Neural cell (in vitro differentiated cells): Measurements from ENCODE around the gene COL25A1. TPM values are rescaled to one million over a fixed set of nuclear protein-coding genes. Genes with fewer than 3 reads are reported as not detected.
A peak's percentile ranks its signal among the peaks of the same experiment; 100 is the strongest.

Experiments used
- H2AFZ ChIP-seq: fragments of 200-600, 300-800 bp; sonication (generic), shearing (Covaris generic); 2 replicates; pipeline ENCODE4 v1.6.0; 2014; ENCODE audit warnings: low read depth, mild to moderate bottlenecking, antibody characterized with exemption, low read length, moderate library complexity
- H3F3A ChIP-seq: fragments of 200-600 bp; shearing (Covaris generic); 2 replicates; pipeline ENCODE4 v1.6.1; 2016; ENCODE audit warnings: mild to moderate bottlenecking, moderate library complexity, mixed read lengths, antibody characterized with exemption, low read length; ENCODE audit not compliant: insufficient read depth, poor library complexity, severe bottlenecking
- H3K27ac ChIP-seq: fragments of 200-600, 300-800 bp; sonication (generic), shearing (Covaris generic); 2 replicates; pipeline ENCODE4 v1.5.1; 2014; ENCODE audit warnings: mild to moderate bottlenecking, low read length, moderate library complexity
- H3K27me3 ChIP-seq: fragments of 300-800, 200-600 bp; sonication (generic), shearing (Covaris generic); 2 replicates; pipeline ENCODE4 v1.6.0; 2014; ENCODE audit warnings: mild to moderate bottlenecking, low read depth, low read length, moderate library complexity; ENCODE audit not compliant: insufficient read depth
- H3K36me3 ChIP-seq: fragments of 300-800, 200-600 bp; sonication (generic), shearing (Covaris generic); 2 replicates; pipeline ENCODE4 v1.5.1; 2014; ENCODE audit warnings: mild to moderate bottlenecking, antibody characterized with exemption, low read length, moderate library complexity; ENCODE audit not compliant: insufficient read depth
- H3K4me2 ChIP-seq: fragments of 300-800, 200-600 bp; sonication (generic), shearing (Covaris generic); 2 replicates; pipeline ENCODE4 v1.6.0; 2014; ENCODE audit warnings: mild to moderate bottlenecking, low read length
- H3K4me3 ChIP-seq: fragments of 300-800, 200-600 bp; sonication (generic), shearing (Covaris generic); 2 replicates; pipeline ENCODE4 v1.5.1; 2014; ENCODE audit warnings: mild to moderate bottlenecking, low read length, moderate library complexity
- H3K79me2 ChIP-seq: fragments of 200-600 bp; shearing (Covaris generic); replicated peaks from 2 replicates; pipeline ENCODE4 v1.6.0; 2014; ENCODE audit warnings: mild to moderate bottlenecking, low read length, moderate library complexity; ENCODE audit not compliant: insufficient read depth
- H3K9ac ChIP-seq: fragments of 300-800, 200-600 bp; sonication (generic), shearing (Covaris generic); 2 replicates; pipeline ENCODE4 v1.6.1; 2016; ENCODE audit warnings: mild to moderate bottlenecking, low read length, mixed read lengths
- H3K9me2 ChIP-seq: fragments of 200-600 bp; shearing (Covaris generic); 2 replicates; pipeline ENCODE4 v1.6.1; 2016; ENCODE audit warnings: mild to moderate bottlenecking, low read length, mixed read lengths; ENCODE audit not compliant: insufficient read depth
- H3K9me3 ChIP-seq: fragments of 200-600, 300-800 bp; sonication (generic), shearing (Covaris generic); 2 replicates; pipeline ENCODE4 v1.6.1; 2016; ENCODE audit warnings: mild to moderate bottlenecking, mixed run types, low read length, moderate library complexity, mixed read lengths
- H4K20me1 ChIP-seq: fragments of 200-600 bp; shearing (Covaris generic); 2 replicates; pipeline ENCODE4 v1.6.1; 2016; ENCODE audit warnings: mild to moderate bottlenecking, mixed run types; ENCODE audit not compliant: insufficient read depth
- CTCF ChIP-seq: fragments of 450-650 bp; IDR thresholded peaks from 2 replicates; pipeline ENCODE4 v1.5.1; 2014; ENCODE audit warnings: antibody characterized with exemption, mild to moderate bottlenecking, moderate library complexity; ENCODE audit not compliant: poor library complexity, severe bottlenecking
- EP300 ChIP-seq: fragments of 450-650 bp; conservative IDR thresholded peaks from 2 replicates; pipeline ENCODE4 v1.6.1; 2014; ENCODE audit warnings: antibody characterized with exemption, mild to moderate bottlenecking, moderate library complexity; ENCODE audit not compliant: poor library complexity, severe bottlenecking
- EZH2 ChIP-seq: fragments of 200-600, 300-800 bp; shearing (Covaris generic), sonication (generic); IDR thresholded peaks from 2 replicates; pipeline ENCODE4 v1.6.1; 2014; ENCODE audit warnings: antibody characterized with exemption, low read length, borderline replicate concordance, mild to moderate bottlenecking; ENCODE audit not compliant: insufficient read depth, poor library complexity, severe bottlenecking
- MXI1 ChIP-seq: fragments of 450-650 bp; conservative IDR thresholded peaks from 2 replicates; pipeline ENCODE4 v1.6.1; 2014; ENCODE audit warnings: antibody characterized with exemption, mild to moderate bottlenecking; ENCODE audit not compliant: poor library complexity, severe bottlenecking
- POLR2AphosphoS5 ChIP-seq: IDR thresholded peaks from 2 replicates; pipeline ENCODE4 v1.6.1; 2012
- RAD21 ChIP-seq: fragments of 450-650 bp; conservative IDR thresholded peaks from 2 replicates; pipeline ENCODE4 v1.6.1; 2014; ENCODE audit warnings: antibody characterized with exemption, mild to moderate bottlenecking, moderate library complexity
- REST ChIP-seq: IDR thresholded peaks from 2 replicates; pipeline ENCODE4 v1.6.1; 2012; ENCODE audit warnings: borderline replicate concordance
- SMC3 ChIP-seq: fragments of 450-650 bp; conservative IDR thresholded peaks from 2 replicates; pipeline ENCODE4 v1.6.1; 2014; ENCODE audit warnings: antibody characterized with exemption, mild to moderate bottlenecking, moderate library complexity; ENCODE audit not compliant: poor library complexity
- TAF1 ChIP-seq: IDR thresholded peaks from 2 replicates; pipeline ENCODE4 v1.6.1; 2012; ENCODE audit warnings: low read depth
- polyA plus RNA-seq: library from polyadenylated mRNA; depleted of rRNA; stranded (reverse); fragments of >200 nt; gene quantifications from 2 replicates; pipeline ENCODE4 v1.2.3, GENCODE V29; 2014

COL25A1 gene
- polyA plus RNA-seq, 1 donor from 2014 or later: 32.3 TPM

DNA sequence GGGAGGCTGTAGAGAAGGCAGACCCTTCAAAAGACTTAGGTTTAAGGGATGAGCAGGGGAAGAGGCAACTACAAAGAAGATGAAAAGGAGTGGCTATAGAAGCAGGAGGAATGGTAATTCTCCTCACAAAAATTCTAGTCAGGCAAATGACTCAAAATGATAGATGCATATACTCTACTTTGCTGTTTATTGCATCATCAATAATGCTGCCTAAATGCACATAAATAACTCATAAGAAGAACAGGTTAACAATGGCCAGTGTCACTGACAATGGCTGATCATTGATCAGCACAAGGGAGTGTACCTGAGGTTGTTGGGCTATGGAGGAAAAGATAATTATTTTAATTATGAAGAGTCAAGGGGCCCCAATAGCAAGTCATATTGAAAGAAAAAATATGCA is 354.9 kb downstream of the COL25A1 start:
- peak overlapping the region; percentile 74 for H3K27ac ChIP-seq
- no peaks in the 10 kb centered on the region for H3K36me3 ChIP-seq
- no peak overlapping the region for H3K4me3 ChIP-seq
- no peaks in the 10 kb centered on the region for H3K9me3 ChIP-seq
- H3K4me2 ChIP-seq: no peak overlapping the region
- no peak overlapping the region for H2AFZ ChIP-seq
- H3K27me3 ChIP-seq: no peaks in the 10 kb centered on the region
- H3K9me2 ChIP-seq: no peaks in the 10 kb centered on the region
- H4K20me1 ChIP-seq: no peaks in the 10 kb centered on the region
- no peaks in the 10 kb centered on the region for H3F3A ChIP-seq
- H3K9ac ChIP-seq: no peak overlapping the region
- TF ChIP-seq SMC3 (no peak), REST (no peak), EZH2 (no peak), EP300 (no peak), TAF1 (no peak), CTCF (no peak), RAD21 (no peak), POLR2AphosphoS5 (no peak), MXI1 (no peak)
- no peaks in the 10 kb centered on the region for H3K79me2 ChIP-seq

DNA sequence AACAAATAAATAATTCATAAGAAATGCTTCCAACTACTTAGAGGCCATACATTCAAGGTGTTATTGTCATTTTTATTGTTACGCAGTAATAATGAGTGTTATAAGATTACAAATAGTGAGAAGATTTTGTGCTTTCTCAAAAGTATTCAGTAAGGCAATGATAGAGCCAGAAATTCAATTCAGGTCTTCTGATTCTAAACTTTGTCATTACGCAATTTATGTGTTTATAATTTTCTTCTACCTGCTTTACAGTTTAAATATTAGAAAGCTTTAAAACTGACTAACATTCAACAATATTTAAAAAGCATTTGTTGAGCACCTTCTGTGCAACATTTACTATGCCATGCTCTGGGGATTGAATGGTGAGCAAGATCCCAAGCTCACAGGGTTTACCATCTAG is 356.2 kb downstream of the COL25A1 start:
- no peaks in the 10 kb centered on the region for H3F3A ChIP-seq
- no peaks in the 10 kb centered on the region for H3K36me3 ChIP-seq
- no peak overlapping the region for H3K4me2 ChIP-seq
- TF ChIP-seq SMC3: no peak
- TF ChIP-seq CTCF: no peak
- no peak for TF ChIP-seq MXI1
- no peak for TF ChIP-seq RAD21
- TF ChIP-seq REST: no peak
- TF ChIP-seq POLR2AphosphoS5: no peak
- TF ChIP-seq EZH2: no peak
- no peak for TF ChIP-seq TAF1
- no peak for TF ChIP-seq EP300
- no peaks in the 10 kb centered on the region for H3K27me3 ChIP-seq
- H3K9ac ChIP-seq: peak overlapping the region; percentile 10
- no peak overlapping the region for H3K4me3 ChIP-seq
- peak overlapping the region; percentile 74 for H3K27ac ChIP-seq
- H2AFZ ChIP-seq: no peak overlapping the region
- no peaks in the 10 kb centered on the region for H3K79me2 ChIP-seq
- H4K20me1 ChIP-seq: no peaks in the 10 kb centered on the region
- no peaks in the 10 kb centered on the region for H3K9me2 ChIP-seq
- no peaks in the 10 kb centered on the region for H3K9me3 ChIP-seq
